HG03439 (cell line): ENCODE results near the gene PDE4DIP.
"Not testable (repeated sequence)": the region's sequence is repeated elsewhere in the genome, so short reads cannot be mapped to it uniquely, and the experiment has no call there.

Source experiments
- ATAC-seq: cut with Tn5 transposase; IDR thresholded peaks from one replicate; pipeline ENCODE4 v1.9.1; 2021; ENCODE audit warnings: mild to moderate bottlenecking, moderate library complexity; ENCODE audit not compliant: unreplicated experiment

Gene PDE4DIP

GRCh38 chr1:149043056-149043455, 198.8 kb downstream of the PDE4DIP start:
- not testable (repeated sequence) for ATAC-seq

DNA sequence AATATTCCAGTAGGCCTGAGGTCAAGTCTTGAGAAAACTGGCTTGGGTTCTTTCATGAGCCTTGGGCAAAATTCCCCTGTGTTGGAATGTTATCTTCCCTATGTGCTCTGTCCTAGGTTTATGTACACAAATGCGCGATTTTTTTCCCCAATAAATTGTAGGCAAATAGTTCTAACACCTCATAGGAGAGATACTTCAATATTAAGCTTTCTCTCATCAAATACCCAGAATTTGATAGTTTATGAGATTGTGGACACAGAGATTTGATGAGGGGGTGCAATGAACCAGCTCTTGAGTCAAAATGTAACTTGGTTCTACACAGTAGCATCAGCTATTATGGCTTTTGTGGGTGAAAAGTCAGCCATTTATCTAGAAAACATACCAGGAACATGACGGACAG, 220.4 kb downstream of the PDE4DIP start:
- not testable (repeated sequence) for ATAC-seq

DNA sequence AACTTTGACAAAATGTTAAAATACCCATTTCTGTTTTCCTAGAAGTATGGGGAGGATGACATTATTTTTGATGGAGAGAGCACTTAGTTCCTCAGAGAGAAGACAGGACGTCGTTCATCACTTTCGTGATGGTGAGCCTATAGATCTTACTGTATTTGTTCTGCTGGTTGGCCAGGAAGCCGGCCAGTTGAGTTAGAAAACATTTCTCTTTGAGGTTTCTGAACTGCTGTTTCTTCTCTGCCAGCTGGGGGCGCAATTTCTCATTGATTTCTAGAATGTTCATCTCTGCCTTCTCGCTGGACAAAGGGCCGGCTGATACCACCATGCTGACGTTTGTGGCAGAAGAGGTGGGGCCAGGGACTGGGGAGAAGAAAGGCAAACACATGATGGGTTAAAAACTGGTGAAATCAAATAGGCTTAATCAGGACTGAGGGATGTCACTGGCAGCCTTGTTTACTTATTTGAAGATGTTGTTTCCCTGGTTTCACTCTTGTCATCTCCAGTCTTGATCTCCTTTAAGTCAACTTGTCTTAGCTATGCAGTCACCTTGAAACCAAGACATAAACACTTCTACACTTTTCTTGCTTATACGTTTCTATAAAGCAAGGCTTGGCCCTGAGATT, 231.4 kb downstream of the PDE4DIP start:
- not testable (repeated sequence) for ATAC-seq
